OCI-LY7 (cell line): Measurements from ENCODE around the gene SERINC5. TPM values are rescaled to one million over a fixed set of nuclear protein-coding genes. Genes with fewer than 3 reads are reported as not detected.

Source experiments
- BruUV-seq: library from RNA; stranded (reverse); fragments of 400-500 nt; replicated peaks from 2 replicates; lab custom pipeline; 2021; lab: Mats Ljungman, UMichigan
- CTCF ChIA-PET: fragments of 300-600 bp; sonication (Branson Sonifier 250); formaldehyde crosslinking; loops from one replicate; lab custom pipeline; 2022; ENCODE audit warnings: antibody characterized with exemption; ENCODE audit not compliant: unreplicated experiment; lab: Charles Lee
- POLR2A ChIA-PET: fragments of 300-600 bp; sonication (Branson Sonifier 250); formaldehyde crosslinking; loops from one replicate; lab custom pipeline; 2022; ENCODE audit warnings: antibody characterized with exemption; lab: Charles Lee
- DNase-seq: peaks from one replicate; pipeline ENCODE4 v3.0.0-alpha.2; 2015; ENCODE audit warnings: low spot score
- H2AFZ ChIP-seq: fragments of 200-600 bp; sonication (generic), shearing (Covaris generic); 2 replicates; pipeline ENCODE4 v1.6.1; 2014; ENCODE audit warnings: mild to moderate bottlenecking, antibody characterized with exemption, low read length, moderate library complexity
- H3K27ac ChIP-seq: fragments of 200-600 bp; sonication (generic); 2 replicates; pipeline ENCODE4 v1.5.1; 2014; ENCODE audit warnings: mixed run types, low read depth, mild to moderate bottlenecking, moderate library complexity, low read length, inconsistent platforms; ENCODE audit not compliant: poor library complexity, severe bottlenecking
- H3K36me3 ChIP-seq: fragments of 200-600 bp; sonication (generic); 2 replicates; pipeline ENCODE4 v1.6.1; 2014; ENCODE audit warnings: mild to moderate bottlenecking, antibody characterized with exemption, low read length, moderate library complexity, mixed read lengths; ENCODE audit not compliant: insufficient read depth
- H3K4me1 ChIP-seq: fragments of 200-600 bp; sonication (generic); 2 replicates; pipeline ENCODE4 v1.5.1; 2014; ENCODE audit warnings: mild to moderate bottlenecking, low read length; ENCODE audit not compliant: insufficient read depth, poor library complexity, severe bottlenecking
- H3K4me2 ChIP-seq: fragments of 200-600 bp; sonication (generic); 2 replicates; pipeline ENCODE4 v1.6.1; 2014; ENCODE audit warnings: mild to moderate bottlenecking, low read length
- H3K4me3 ChIP-seq: fragments of 200-600 bp; sonication (generic); 2 replicates; pipeline ENCODE4 v1.5.1; 2014; ENCODE audit warnings: mild to moderate bottlenecking, low read depth, low read length; ENCODE audit not compliant: poor library complexity, severe bottlenecking
- H3K79me2 ChIP-seq: fragments of 200-600 bp; sonication (generic); 2 replicates; pipeline ENCODE4 v1.6.1; 2016; ENCODE audit warnings: low read depth, mild to moderate bottlenecking, low read length, moderate library complexity, mixed read lengths; ENCODE audit not compliant: insufficient read depth
- H3K9me2 ChIP-seq: fragments of 200-600 bp; sonication (generic); 2 replicates; pipeline ENCODE4 v1.6.1; 2016; ENCODE audit warnings: mild to moderate bottlenecking, low read length, mixed read lengths; ENCODE audit not compliant: insufficient read depth
- H3K9me3 ChIP-seq: fragments of 200-600 bp; sonication (generic); 2 replicates; pipeline ENCODE4 v1.6.1; 2014; ENCODE audit warnings: mild to moderate bottlenecking, mixed run types, low read length, mixed read lengths
- H4K20me1 ChIP-seq: fragments of 200-600 bp; sonication (generic); 2 replicates; pipeline ENCODE4 v1.6.1; 2014; ENCODE audit warnings: mild to moderate bottlenecking, antibody characterized with exemption, low read length, moderate library complexity, mixed read lengths; ENCODE audit not compliant: insufficient read depth
- CTCF ChIP-seq: fragments of 200-600 bp; sonication (generic); conservative IDR thresholded peaks from 2 replicates; pipeline ENCODE4 v1.5.1; 2014; ENCODE audit warnings: mild to moderate bottlenecking, antibody characterized with exemption, low read length, moderate library complexity, mixed read lengths
- EZH2phosphoT487 ChIP-seq: fragments of 200-600 bp; sonication (generic); IDR thresholded peaks from 2 replicates; pipeline ENCODE4 v1.6.1; 2018; ENCODE audit warnings: low read depth, borderline replicate concordance, mild to moderate bottlenecking, mixed run types, antibody characterized with exemption, low read length, moderate library complexity, mixed read lengths
- intact Hi-C: fragments of 100-400 bp; cut with micrococcal nuclease; formaldehyde crosslinking; loops from one replicate; pipeline ENCODE4 v1.10.0; 2022; ENCODE audit not compliant: unreplicated experiment
- total RNA-seq, 2 experiments: library from RNA; depleted of rRNA in 1 of 2; stranded (reverse); fragments of >200 nt in 1 of 2; shearing (Covaris generic) in 1 of 2; gene quantifications; 2 replicates each; pipeline ENCODE4 v1.2.3, GENCODE V29; 2014 to 2022

Gene SERINC5
- total RNA-seq, 2 experiments from 2014 or later, result 31.2 to 87.9 TPM

- no TSS peak for BruUV-seq
- H3K4me1 ChIP-seq, result peaks cover 46% of the 10 kb centered on the region
- H3K9me2 ChIP-seq, result no peaks in the 10 kb centered on the region
- peak overlapping the region; percentile 8 for H3K27ac ChIP-seq
- TF ChIP-seq EZH2phosphoT487 (no peak), CTCF (no peak)
- peak overlapping the region; percentile 14 for H3K4me3 ChIP-seq
- peak overlapping the region; percentile 51 for H3K4me2 ChIP-seq
- peaks cover 84% of the 10 kb centered on the region for H3K79me2 ChIP-seq
- ChIA-PET POLR2A (interaction anchor here (0.6 to 2.0 kb wide), 3 partner anchors 10 to 1472 kb away, joined by 5 to 12 read pairs (median 8); no protein-coding TSS in a partner anchor), CTCF (no interaction called here)
- H3K9me3 ChIP-seq, result no peaks in the 10 kb centered on the region
- DNase-seq, result no peak
- peaks cover 14% of the 10 kb centered on the region for H3K36me3 ChIP-seq
- H4K20me1 ChIP-seq, result no peaks in the 10 kb centered on the region
- no peak overlapping the region for H2AFZ ChIP-seq
- intact Hi-C loops, result no loop called here
Measured at GRCh38 chr5:80227979-80228596, 27.8 kb downstream of the SERINC5 start.

GRCh38 chr5:80225934-80226326 lies 29.9 kb downstream of the SERINC5 start:
- TF ChIP-seq CTCF (no peak), EZH2phosphoT487 (no peak)
- intact Hi-C loops, result no loop called here
- CTCF ChIA-PET, result no interaction called here

GRCh38 chr5:80225189-80225933 lies 30.5 kb downstream of the SERINC5 start:
- TF ChIP-seq CTCF, result no peak
- no peak for TF ChIP-seq EZH2phosphoT487
- Histone ChIP-seq H3K79me2 (peaks cover 80% of the 10 kb centered on the region), H4K20me1 (no peaks in the 10 kb centered on the region), H3K4me3 (no peak overlapping the region), H3K4me2 (no peak overlapping the region), H3K27ac (no peak overlapping the region), H3K9me2 (no peaks in the 10 kb centered on the region), H3K36me3 (peaks cover 12% of the 10 kb centered on the region), H3K4me1 (peaks cover 32% of the 10 kb centered on the region), H3K9me3 (no peaks in the 10 kb centered on the region), H2AFZ (no peak overlapping the region)
- no peak for DNase-seq
- ChIA-PET CTCF (no interaction called here), POLR2A (no interaction called here)
- no TSS peak for BruUV-seq
- intact Hi-C loops, result no loop called here

More at GRCh38 chr5:80225934-80226326, 29.9 kb downstream of the SERINC5 start:
- POLR2A ChIA-PET, result interaction anchor here (0.7 kb wide), 2 partner anchors 21 to 129 kb away, joined by 5 read pairs; no protein-coding TSS in a partner anchor
- Histone ChIP-seq H3K4me1 (peaks cover 38% of the 10 kb centered on the region), H3K4me3 (no peak overlapping the region), H3K9me2 (no peaks in the 10 kb centered on the region), H3K36me3 (peaks cover 16% of the 10 kb centered on the region), H3K4me2 (peak overlapping the region; percentile 11; the same call in 1 of the 2 replicates), H3K9me3 (no peaks in the 10 kb centered on the region), H3K27ac (no peak overlapping the region), H3K79me2 (peaks cover 84% of the 10 kb centered on the region), H4K20me1 (no peaks in the 10 kb centered on the region), H2AFZ (no peak overlapping the region)
- no peak for DNase-seq
- no TSS peak for BruUV-seq
